Activated gamma-delta T cell treated with anti-CD3 and anti-CD28 coated beads, Interleukin-2, amount 50 U/mL, for 16 hours (primary cell): ENCODE data around the gene SCEL.

Experiments
- DNase-seq: peaks from one replicate; pipeline ENCODE4 v3.0.0-alpha.2; 2020; ENCODE audit warnings: low read depth

Gene SCEL

DNA sequence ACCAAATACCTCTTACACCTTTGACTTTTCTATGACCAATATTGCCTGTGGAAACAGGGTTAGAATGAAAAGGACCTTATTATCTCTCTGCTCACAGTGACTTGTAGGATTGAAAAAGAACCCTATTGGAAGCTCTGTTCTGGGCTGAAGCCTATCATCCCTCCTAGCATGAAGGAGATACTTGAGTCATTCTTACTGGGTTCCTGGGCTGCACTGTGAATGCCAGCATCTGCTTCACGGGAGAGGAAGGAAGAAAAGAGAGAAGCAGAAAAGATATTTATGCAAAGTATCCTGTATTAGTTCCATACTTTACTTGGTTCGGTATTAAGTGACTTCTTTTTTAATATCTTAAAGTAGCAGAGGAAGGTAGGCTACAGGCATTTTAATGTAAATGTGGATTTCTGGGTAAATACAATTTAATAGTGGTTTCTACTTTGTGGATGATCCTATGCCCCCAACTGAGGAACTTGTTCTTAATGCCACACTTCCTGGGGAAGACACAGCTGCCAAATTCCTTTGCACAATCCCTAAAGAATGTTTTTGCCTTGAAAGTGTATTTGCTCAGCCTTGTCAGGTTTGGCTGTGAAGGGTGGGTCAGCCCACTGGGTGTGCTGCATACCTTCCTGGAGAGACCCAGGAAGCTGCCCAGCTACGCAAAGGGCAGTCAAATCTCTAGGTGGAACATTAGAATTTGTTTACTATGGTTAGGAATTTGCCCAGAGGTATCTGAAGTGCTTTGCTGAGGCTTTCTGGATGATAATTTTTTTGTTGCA lies 13.7 kb upstream of the SCEL start:
- no peak for DNase-seq

DNA sequence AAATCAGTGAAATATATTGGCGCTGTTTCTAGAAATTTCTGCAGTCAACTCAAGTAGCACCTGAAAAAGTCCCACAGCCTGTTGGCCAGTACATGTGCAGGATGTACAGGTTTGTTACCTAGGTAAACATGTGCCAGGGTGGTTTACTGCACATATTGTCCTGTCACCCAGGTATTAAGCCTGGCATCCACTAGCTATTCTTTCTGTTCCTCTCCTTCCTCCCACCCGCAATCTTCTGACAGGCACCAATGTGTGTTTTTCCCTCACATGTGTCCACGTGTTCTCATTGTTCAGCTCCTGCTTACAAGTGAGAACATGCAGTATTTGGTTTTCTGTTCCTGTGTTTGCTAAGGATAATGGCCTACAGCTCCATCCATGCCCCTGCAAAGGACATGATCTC lies 13.1 kb upstream of the SCEL start:
- DNase-seq: no peak

GRCh38 chr13:77523386-77523785 lies 12.1 kb upstream of the SCEL start:
- DNase-seq: no peak

GRCh38 chr13:77523834-77524728 lies 11.4 kb upstream of the SCEL start:
- no peak for DNase-seq

GRCh38 chr13:77528414-77528813 lies 7.1 kb upstream of the SCEL start:
- DNase-seq: no peak

DNA sequence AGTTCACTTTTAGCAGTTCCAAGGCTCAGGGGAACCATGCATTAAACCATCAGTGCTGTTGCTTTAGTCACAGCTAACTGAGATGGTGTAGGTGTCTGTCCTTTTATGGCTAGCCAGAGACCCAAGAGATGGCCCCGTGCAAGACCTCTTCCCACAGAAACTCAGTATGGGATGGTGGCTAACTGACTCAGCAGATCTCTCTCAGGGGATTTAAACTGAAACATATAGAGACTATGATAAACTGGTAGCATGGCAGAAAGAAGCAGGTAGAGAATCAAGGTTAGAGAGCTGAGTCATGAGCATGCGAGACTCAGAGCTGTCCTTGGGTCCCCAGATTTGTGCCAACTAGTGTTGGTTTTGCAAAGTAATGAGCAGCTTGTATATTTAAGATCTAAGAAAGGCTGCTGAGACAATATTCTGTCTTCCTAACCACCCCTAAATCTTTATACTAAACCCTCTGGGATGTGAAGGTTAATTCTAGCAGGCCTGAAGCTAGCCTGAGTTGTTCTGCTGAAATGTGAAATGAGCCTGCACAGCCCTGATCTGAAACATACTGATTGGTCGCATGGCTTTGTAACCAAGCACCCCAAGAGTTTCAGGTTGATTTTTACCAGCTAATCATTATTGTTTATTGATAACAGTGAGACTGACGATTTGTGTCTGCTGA lies 6.5 kb upstream of the SCEL start:
- no peak for DNase-seq

DNA sequence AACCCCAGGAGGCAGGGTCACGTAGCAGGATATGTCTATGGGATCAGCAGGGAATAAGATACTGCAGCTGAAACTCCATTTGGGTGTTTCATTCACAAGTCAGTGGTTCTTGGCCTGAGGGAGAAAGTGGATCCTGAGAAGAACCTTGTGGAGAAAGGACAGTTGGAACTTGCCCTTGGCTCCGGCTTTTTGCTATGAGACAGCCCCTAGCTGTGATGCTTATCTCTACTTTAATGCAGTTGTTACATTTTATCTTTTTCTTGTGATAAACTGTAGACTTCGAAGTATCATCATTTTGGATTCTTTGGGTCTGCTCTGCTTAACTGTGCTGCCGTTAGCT lies 6.0 kb upstream of the SCEL start:
- DNase-seq: no peak

DNA sequence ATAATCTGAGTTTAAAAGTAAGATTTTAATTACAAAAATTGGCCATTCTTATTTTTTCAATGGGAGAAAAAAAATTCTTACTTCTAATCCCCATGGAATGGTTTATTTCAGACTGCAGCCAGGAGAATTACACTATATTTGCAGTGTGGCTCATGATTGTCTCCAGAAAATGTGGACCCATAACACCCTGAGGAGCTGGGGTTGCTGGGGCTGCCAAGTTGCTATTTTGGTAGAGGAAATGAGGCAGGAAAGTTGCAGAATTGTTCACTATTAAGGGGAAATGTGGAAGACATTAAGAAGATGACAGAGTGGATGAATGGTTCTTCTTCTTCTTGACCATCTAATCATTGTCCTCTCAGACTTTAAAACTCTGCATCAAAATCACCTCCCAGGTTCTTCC lies 4.6 kb upstream of the SCEL start:
- DNase-seq: no peak

DNA sequence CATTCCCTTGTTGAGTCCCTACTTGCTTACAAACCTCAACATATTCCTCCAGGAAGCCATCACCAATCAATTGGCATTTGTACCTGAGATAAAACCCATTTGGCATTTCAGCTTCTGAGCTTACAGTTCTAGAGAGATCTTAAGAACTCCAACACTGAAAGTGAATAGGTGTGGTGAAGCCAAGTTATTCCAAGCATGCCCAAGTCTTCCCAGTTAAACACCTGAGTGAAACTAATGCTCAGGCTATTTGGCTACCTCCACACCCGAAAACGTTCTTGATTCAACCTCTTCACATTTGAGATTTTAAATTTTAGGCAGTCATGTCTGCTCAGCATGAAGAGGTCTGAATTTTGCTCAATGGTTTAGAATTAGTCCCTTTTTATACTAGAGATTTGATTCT lies 2.5 kb upstream of the SCEL start:
- DNase-seq: no peak

- DNase-seq: no peak
Measured at GRCh38 chr13:77533875-77534788, 1.4 kb upstream of the SCEL start.

GRCh38 chr13:77536358-77536757 lies 852 bp downstream of the SCEL start:
- DNase-seq: no peak

GRCh38 chr13:77537289-77537919 lies 1.9 kb downstream of the SCEL start:
- no peak for DNase-seq

DNA sequence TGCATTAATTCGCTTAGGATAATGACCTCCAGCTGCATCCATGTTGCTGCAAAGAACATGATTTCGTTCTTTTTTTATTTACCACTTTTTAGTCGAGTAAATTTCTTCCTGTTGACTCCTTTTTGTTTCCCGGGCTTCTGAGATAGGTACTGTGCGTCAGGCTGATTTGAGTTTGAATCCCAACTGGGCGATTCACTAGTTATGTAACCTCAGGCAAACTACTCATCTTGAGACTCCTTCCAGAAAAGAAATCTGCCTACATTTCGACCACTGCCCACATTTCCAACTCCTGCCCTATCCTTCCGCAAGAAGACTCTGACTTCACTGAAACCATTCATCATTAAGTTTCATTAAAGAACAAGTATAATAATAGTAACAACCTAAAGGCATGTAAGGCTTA lies 8.2 kb downstream of the SCEL start:
- no peak for DNase-seq

GRCh38 chr13:77544355-77544754 lies 8.8 kb downstream of the SCEL start:
- no peak for DNase-seq

DNA sequence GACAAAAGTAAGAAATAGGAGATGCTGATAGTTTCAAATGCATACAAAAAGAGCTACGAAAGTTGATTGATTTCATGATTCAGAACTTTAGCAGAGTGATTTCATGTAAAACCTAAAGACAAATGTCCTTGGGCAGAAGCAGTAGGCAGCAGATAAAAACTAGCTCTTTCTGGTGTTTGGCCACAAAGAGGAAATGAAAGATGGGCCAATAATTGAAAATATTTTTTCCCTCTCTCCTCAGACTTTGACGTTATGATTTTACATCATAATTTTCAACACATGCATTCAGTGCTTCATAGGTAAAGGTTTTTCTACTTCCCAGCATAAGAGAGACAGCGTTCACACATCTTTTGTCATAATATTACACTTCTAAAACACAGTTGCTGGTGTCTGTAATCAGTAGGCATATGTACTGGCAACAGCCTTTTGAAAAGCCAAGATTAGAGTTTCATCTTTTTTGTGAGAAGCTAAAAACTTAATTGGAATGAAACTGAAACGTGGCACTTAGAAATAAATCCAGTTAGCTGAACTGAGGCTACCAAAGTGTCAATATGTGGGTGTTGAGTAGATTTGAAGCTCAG lies 9.3 kb downstream of the SCEL start:
- no peak for DNase-seq

DNA sequence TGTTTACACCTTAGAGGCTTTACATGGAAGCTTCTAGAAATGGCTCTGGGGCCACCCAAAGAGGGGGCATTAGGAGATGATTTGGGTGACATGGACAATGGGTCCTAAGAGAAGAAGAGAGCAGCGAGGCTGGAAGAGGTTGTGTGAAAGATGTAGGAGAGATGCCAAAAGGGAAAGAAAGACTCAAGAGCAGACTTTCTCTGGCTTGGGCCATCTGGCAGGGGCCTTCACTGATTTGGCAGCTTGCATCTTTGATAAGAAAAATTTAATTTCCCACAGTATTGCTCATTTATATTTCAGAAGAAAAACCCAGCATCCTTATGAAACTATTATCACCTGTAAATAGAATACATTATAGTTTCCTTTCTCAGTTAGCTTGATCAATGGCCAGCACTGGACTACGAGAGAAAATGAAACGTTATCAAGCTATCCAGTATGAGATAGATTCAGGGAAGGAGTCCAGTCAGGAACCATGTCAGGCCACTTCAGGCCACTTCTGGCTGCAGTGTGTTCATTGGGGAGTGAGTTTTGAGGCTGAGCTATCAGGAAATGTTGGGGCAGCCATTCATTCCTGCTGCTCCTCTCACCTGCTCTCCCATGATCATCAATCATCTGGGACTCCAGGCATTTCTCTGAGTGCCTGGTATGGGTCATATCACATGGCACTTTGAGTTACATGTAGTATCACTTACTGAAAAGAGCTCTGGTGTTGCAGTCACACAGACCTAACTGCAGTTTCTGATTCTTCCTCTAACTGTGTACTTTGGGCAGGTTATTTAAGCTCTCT lies 10.3 kb downstream of the SCEL start:
- no peak for DNase-seq

DNA sequence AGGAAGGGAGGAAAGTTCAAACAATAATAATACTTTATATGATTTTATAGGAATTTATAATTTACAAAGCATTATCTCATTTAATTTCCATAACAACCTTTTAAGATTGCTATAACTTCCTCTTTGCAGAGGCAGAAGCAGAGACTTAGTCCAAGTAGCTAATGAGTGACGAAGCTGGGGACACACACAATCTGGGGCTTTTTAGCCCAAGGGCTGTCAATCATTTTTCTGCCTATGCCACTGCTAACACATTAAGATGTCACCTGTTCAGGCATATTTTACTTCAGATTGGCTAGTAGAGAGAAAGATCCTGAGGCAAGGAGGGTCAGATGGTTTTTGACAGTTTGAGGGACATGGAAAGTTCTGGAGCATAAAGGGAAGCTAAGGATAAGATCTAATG lies 12.6 kb downstream of the SCEL start:
- DNase-seq: no peak

DNA sequence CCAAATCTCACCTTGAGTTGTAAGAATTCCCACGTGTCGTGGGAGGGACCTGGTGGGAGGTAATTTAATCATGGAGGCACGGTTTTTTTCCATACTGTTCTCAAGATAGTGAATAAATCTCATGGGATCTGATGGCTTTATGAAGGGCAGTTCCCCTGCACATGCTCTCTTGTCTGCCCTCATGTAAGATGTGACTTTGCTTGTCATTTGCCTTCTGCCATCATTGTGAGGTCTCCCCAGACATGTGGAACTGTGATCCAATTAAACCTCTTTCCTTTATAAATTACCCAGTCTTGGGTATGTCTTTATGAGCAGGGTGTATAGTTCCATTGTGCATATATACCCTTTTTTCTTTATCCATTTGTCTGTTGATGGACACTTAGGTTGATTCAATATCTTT lies 13.1 kb downstream of the SCEL start:
- no peak for DNase-seq

- DNase-seq: no peak
Measured at GRCh38 chr13:77554069-77554468, 18.6 kb downstream of the SCEL start.

DNA sequence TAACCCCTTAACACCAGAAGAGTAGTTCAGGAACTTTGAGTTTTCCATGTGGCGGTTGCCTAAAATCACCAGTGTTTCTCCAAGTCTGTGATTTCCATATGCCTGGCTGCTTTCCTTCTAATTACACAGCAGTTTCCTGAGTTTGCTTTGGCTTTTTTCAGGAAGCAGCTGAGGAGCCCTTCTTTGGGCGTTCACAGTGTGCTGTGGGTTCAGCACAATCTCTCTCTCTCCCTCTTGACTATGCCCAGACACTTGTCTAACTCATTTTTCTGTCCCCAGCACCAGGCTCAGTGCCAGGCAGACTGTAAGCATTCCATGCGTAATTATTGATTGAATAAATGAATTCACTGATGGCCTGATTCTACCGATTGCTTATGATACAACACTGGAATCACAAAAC lies 19.7 kb downstream of the SCEL start:
- no peak for DNase-seq
